ENCODE data around the gene AK1. TPM values are rescaled to one million over a fixed set of nuclear protein-coding genes. Genes with fewer than 3 reads are reported as not detected.

Gene AK1
- total and polyA plus RNA-seq, 10 of the 15 experiments (the other 5 are each of a cell fraction or from before 2014, with no cell fraction given), result 0.23 to 3.1 (median 1.8) TPM

DNA sequence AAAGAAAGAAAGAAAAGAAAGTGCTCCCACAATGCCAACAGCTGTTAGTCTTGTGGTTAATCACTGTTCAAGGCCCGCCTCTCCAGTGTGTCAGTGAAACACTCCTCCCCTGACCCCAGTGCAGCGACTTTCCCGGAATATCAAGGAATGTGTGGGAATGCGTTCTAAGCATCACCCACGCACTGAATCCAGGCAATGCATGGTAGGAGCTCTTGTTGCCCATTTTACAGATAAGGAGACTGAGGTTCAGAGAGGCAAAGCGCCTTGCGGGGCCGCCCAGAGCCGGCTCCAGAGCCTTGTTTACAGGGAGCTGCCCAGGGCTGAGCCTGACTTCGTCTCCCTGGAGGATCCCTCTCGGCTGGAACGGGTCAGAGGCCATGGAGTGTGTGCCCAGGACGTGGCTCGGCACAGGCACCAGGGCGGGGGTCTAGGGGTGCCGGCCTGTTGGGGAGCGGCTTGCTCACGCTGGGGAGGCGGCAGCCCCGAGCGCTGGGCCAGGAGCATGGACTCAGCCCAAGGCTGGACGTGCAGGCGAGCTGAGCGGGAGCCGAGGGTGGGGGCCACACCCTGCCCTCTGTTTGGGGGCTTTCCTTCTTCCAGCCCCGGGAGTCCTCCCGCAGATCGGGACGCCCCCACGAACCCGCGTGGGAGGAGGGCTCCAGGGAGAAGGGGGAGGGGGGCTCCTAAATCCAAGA, 21.1 kb upstream of the AK1 start (continued):
- TF ChIP-seq, protein P1, sequence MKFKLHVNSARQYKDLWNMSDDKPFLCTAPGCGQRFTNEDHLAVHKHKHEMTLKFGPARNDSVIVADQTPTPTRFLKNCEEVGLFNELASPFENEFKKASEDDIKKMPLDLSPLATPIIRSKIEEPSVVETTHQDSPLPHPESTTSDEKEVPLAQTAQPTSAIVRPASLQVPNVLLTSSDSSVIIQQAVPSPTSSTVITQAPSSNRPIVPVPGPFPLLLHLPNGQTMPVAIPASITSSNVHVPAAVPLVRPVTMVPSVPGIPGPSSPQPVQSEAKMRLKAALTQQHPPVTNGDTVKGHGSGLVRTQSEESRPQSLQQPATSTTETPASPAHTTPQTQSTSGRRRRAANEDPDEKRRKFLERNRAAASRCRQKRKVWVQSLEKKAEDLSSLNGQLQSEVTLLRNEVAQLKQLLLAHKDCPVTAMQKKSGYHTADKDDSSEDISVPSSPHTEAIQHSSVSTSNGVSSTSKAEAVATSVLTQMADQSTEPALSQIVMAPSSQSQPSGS (IDR thresholded peaks at IDR 0.05; ENCODE audit: low read length), result no peak
- peak; percentile 87 for TF ChIP-seq IKZF1 (conservative IDR thresholded peaks at IDR 0.05)
- TF ChIP-seq ZNF217 (IDR thresholded peaks at IDR 0.05), result peak; percentile 74; the same call in 1 of the 2 replicates
- TF ChIP-seq, protein P2, sequence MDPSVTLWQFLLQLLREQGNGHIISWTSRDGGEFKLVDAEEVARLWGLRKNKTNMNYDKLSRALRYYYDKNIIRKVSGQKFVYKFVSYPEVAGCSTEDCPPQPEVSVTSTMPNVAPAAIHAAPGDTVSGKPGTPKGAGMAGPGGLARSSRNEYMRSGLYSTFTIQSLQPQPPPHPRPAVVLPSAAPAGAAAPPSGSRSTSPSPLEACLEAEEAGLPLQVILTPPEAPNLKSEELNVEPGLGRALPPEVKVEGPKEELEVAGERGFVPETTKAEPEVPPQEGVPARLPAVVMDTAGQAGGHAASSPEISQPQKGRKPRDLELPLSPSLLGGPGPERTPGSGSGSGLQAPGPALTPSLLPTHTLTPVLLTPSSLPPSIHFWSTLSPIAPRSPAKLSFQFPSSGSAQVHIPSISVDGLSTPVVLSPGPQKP (IDR thresholded peaks at IDR 0.05; ENCODE audit: low read depth, low read length), result no peak
- no peak for TF ChIP-seq EP300 (IDR thresholded peaks at IDR 0.05; ENCODE audit: borderline replicate concordance in 1 of 2, control insufficient read depth in 1 of 2, low read depth in 2 of 2, low read length in 2 of 2)
- TF ChIP-seq SUPT20H (IDR thresholded peaks at IDR 0.05; ENCODE audit: borderline replicate concordance, control insufficient read depth, low read depth, low read length), result no peak
- no peak for TF ChIP-seq HDAC2 (IDR thresholded peaks at IDR 0.05)
- no peak for TF ChIP-seq CHD2 (IDR thresholded peaks at IDR 0.05; ENCODE audit: borderline replicate concordance, low read depth, low read length)
- no peak for TF ChIP-seq GABPA (IDR thresholded peaks at IDR 0.05; ENCODE audit: low read depth)
- TF ChIP-seq MEF2B (IDR thresholded peaks at IDR 0.05; ENCODE audit: partially characterized antibody, poor library complexity, severe bottlenecking), result peak; percentile 64

Data from GM12878 (cell line).